K562 (cell line): ENCODE measurements around the gene CGGBP1. TPM values are rescaled to one million over a fixed set of nuclear protein-coding genes. Genes with fewer than 3 reads are reported as not detected.

Source experiments
- CBX8 ChIP-seq: fragments of 200-600 bp; sonication (generic); IDR thresholded peaks from 2 replicates; pipeline ENCODE4 v1.6.1; 2012; ENCODE audit warnings: borderline replicate concordance, mixed run types, low read depth, mild to moderate bottlenecking, moderate library complexity, mixed read lengths, low read length, control low read depth, inconsistent platforms; ENCODE audit not compliant: poor library complexity, severe bottlenecking; ENCODE audit errors: extremely low read depth
- CHAMP1 ChIP-seq: fragments of 450-650 bp; IDR thresholded peaks from 2 replicates; pipeline ENCODE4 v1.6.1; 2016; ENCODE audit warnings: mild to moderate bottlenecking
- ESRRB ChIP-seq: fragments of 250-450 bp; sonication (Bioruptor Pico); IDR thresholded peaks from 2 replicates; pipeline ENCODE4 v1.5.0; 2020; ENCODE audit warnings: mild to moderate bottlenecking, moderate library complexity, borderline replicate concordance
- FOS ChIP-seq: IDR thresholded peaks from 3 replicates; pipeline ENCODE4 v1.6.1; 2011; ENCODE audit not compliant: insufficient read length; ENCODE audit errors: extremely low read depth
- GTF2A2 ChIP-seq: IDR thresholded peaks from 2 replicates; pipeline ENCODE4 v1.6.1; 2016; ENCODE audit warnings: mild to moderate bottlenecking, missing genetic modification characterization, missing compliant biosample characterization
- HDAC6 ChIP-seq: IDR thresholded peaks from 2 replicates; pipeline ENCODE4 v1.6.1; 2012; ENCODE audit warnings: low read depth, mild to moderate bottlenecking, control low read depth, inconsistent platforms, low read length, moderate library complexity
- HIVEP1 ChIP-seq: fragments of 250-450 bp; sonication (Bioruptor Pico); IDR thresholded peaks from 2 replicates; pipeline ENCODE4 v1.4.0; 2020; ENCODE audit warnings: mild to moderate bottlenecking
- HSF4 ChIP-seq: fragments of 250-450 bp; sonication (Bioruptor Pico); IDR thresholded peaks from 2 replicates; pipeline ENCODE4 v2.1.2; 2022; ENCODE audit warnings: mild to moderate bottlenecking, moderate library complexity, borderline replicate concordance
- RNF2 ChIP-seq: sonication (generic); IDR thresholded peaks from 2 replicates; pipeline ENCODE4 v1.6.1; 2016
- TBL1XR1 ChIP-seq, 2 experiments: IDR thresholded peaks; 2 replicates each; pipeline ENCODE4 v1.6.1; 2012; ENCODE audit warnings: improper control_type of control experiment in 2 of 2, low read length in 2 of 2, mild to moderate bottlenecking in 1 of 2
- TFAP4 ChIP-seq: sonication (generic); formaldehyde crosslinking; IDR thresholded peaks from 2 replicates; pipeline ENCODE4 v1.8.0; 2022; ENCODE audit warnings: missing genetic modification reagents, mild to moderate bottlenecking, moderate library complexity, borderline replicate concordance
- polyA plus RNA-seq, 8 experiments: library from polyadenylated mRNA; depleted of rRNA in 4 of 8; stranded (reverse) in 5 of 8; unstranded in 3 of 8; fragments of >200 nt; fragmentation: Nextera tagmentation in 2 of 8; fragmentation: Illumina TruSeq in 1 of 8; extraction: Ambion mirVana in 2 of 8; extraction: Trizol in 1 of 8; gene quantifications; 2 replicates each; pipeline versions ENCODE4 v1.2.1 to v1.2.3, GENCODE V29; 2011 to 2014; ENCODE audit warnings: inconsistent platforms in 1 of 8, missing spikeins in 1 of 8
- total RNA-seq, 7 experiments: library from RNA; depleted of rRNA in 6 of 7; stranded (reverse); fragments of >200 nt in 6 of 7; fragmentation: Illumina TruSeq in 2 of 7; extraction: Trizol in 2 of 7; gene quantifications; 2 replicates each; pipeline versions ENCODE4 v1.2.1 to v1.2.3, GENCODE V29; 2011 to 2021; ENCODE audit warnings: low replicate concordance in 1 of 7
- TF ChIP-seq, protein P1 (sequence below): sonication (generic); formaldehyde crosslinking; IDR thresholded peaks from 2 replicates; pipeline ENCODE4 v1.8.1; 2023; ENCODE audit warnings: missing genetic modification reagents, mild to moderate bottlenecking, borderline replicate concordance
- TF ChIP-seq, protein P2 (sequence below), 3 experiments: IDR thresholded peaks in 2 of 3; conservative IDR thresholded peaks in 1 of 3; 2 replicates each; pipeline ENCODE4 v1.5.1; 2011 to 2012; ENCODE audit warnings: low read length in 3 of 3, mild to moderate bottlenecking in 3 of 3, control low read depth in 2 of 3, improper control_type of control experiment in 1 of 3, inconsistent platforms in 1 of 3, low read depth in 1 of 3, mixed read lengths in 1 of 3, moderate library complexity in 1 of 3; ENCODE audit not compliant: insufficient read depth in 2 of 3
- TF ChIP-seq, protein P3 (sequence below): fragments of 250-450 bp; sonication (Bioruptor Pico); IDR thresholded peaks from 2 replicates; pipeline ENCODE4 v1.4.0; 2020; ENCODE audit warnings: mild to moderate bottlenecking

CGGBP1 gene
- total and polyA plus RNA-seq, 9 of the 15 experiments (the other 6 are each of a cell fraction or from before 2014, with no cell fraction given), result 14.4 to 47.8 (median 37.8) TPM

- TF ChIP-seq, protein P1, sequence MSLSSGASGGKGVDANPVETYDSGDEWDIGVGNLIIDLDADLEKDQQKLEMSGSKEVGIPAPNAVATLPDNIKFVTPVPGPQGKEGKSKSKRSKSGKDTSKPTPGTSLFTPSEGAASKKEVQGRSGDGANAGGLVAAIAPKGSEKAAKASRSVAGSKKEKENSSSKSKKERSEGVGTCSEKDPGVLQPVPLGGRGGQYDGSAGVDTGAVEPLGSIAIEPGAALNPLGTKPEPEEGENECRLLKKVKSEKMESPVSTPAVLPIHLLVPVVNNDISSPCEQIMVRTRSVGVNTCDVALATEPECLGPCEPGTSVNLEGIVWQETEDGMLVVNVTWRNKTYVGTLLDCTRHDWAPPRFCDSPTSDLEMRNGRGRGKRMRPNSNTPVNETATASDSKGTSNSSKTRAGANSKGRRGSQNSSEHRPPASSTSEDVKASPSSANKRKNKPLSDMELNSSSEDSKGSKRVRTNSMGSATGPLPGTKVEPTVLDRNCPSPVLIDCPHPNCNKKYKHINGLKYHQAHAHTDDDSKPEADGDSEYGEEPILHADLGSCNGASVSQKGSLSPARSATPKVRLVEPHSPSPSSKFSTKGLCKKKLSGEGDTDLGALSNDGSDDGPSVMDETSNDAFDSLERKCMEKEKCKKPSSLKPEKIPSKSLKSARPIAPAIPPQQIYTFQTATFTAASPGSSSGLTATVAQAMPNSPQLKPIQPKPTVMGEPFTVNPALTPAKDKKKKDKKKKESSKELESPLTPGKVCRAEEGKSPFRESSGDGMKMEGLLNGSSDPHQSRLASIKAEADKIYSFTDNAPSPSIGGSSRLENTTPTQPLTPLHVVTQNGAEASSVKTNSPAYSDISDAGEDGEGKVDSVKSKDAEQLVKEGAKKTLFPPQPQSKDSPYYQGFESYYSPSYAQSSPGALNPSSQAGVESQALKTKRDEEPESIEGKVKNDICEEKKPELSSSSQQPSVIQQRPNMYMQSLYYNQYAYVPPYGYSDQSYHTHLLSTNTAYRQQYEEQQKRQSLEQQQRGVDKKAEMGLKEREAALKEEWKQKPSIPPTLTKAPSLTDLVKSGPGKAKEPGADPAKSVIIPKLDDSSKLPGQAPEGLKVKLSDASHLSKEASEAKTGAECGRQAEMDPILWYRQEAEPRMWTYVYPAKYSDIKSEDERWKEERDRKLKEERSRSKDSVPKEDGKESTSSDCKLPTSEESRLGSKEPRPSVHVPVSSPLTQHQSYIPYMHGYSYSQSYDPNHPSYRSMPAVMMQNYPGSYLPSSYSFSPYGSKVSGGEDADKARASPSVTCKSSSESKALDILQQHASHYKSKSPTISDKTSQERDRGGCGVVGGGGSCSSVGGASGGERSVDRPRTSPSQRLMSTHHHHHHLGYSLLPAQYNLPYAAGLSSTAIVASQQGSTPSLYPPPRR (CRISPR knock-in tag), result no peak
- TF ChIP-seq CBX8, result no peak
- TF ChIP-seq HIVEP1 (CRISPR knock-in tag), result no peak
- TF ChIP-seq ESRRB (CRISPR knock-in tag), result no peak
- no peak for TF ChIP-seq HSF4 (CRISPR knock-in tag)
- TF ChIP-seq, protein P2, sequence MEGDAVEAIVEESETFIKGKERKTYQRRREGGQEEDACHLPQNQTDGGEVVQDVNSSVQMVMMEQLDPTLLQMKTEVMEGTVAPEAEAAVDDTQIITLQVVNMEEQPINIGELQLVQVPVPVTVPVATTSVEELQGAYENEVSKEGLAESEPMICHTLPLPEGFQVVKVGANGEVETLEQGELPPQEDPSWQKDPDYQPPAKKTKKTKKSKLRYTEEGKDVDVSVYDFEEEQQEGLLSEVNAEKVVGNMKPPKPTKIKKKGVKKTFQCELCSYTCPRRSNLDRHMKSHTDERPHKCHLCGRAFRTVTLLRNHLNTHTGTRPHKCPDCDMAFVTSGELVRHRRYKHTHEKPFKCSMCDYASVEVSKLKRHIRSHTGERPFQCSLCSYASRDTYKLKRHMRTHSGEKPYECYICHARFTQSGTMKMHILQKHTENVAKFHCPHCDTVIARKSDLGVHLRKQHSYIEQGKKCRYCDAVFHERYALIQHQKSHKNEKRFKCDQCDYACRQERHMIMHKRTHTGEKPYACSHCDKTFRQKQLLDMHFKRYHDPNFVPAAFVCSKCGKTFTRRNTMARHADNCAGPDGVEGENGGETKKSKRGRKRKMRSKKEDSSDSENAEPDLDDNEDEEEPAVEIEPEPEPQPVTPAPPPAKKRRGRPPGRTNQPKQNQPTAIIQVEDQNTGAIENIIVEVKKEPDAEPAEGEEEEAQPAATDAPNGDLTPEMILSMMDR (IDR thresholded peaks at IDR 0.05 in 2 of 3, conservative IDR thresholded peaks at IDR 0.05 in 1 of 3; ENCODE audit: insufficient read depth in 2 of 3, low read depth in 1 of 3, low read length in 3 of 3), result no peak
- TF ChIP-seq, protein P3, sequence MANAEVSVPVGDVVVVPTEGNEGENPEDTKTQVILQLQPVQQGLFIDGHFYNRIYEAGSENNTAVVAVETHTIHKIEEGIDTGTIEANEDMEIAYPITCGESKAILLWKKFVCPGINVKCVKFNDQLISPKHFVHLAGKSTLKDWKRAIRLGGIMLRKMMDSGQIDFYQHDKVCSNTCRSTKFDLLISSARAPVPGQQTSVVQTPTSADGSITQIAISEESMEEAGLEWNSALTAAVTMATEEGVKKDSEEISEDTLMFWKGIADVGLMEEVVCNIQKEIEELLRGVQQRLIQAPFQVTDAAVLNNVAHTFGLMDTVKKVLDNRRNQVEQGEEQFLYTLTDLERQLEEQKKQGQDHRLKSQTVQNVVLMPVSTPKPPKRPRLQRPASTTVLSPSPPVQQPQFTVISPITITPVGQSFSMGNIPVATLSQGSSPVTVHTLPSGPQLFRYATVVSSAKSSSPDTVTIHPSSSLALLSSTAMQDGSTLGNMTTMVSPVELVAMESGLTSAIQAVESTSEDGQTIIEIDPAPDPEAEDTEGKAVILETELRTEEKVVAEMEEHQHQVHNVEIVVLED (CRISPR knock-in tag), result 0 out of 2 replicates have a peak, but pooled peaks have one; percentile 32
- TF ChIP-seq HDAC6, result no peak
- TF ChIP-seq RNF2, result no peak; the same call in 1 of the 2 replicates
- peak; percentile 43; the same call in 1 of the 2 replicates for TF ChIP-seq TFAP4
- TF ChIP-seq FOS, result peak; percentile 95
- no peak for TF ChIP-seq TBL1XR1 (IDR thresholded peaks at IDR 0.05; ENCODE audit: low read length in 2 of 2)
- TF ChIP-seq GTF2A2 (tag), result no peak
- TF ChIP-seq CHAMP1, result no peak
Measured at GRCh38 chr3:88058581-88059379, at the start of gene CGGBP1, which contains the start of gene ZNF654 (continued).
